RWPE2 (cell line): ENCODE measurements around the gene RHCE.
"Not testable (repeated sequence)": the region's sequence is repeated elsewhere in the genome, so short reads cannot be mapped to it uniquely, and the experiment has no call there.

ENCODE experiments used
- ATAC-seq: fragments of 200-7000 bp; cut with Tn5 transposase; 3 replicates; pipeline ENCODE4 v1.9.1; 2021; ENCODE audit warnings: low read depth
- DNase-seq: peaks from one replicate; pipeline ENCODE4 v3.0.0-alpha.2; 2020; ENCODE audit warnings: low spot score
- H3K27ac ChIP-seq: fragments of 450-650 bp; 2 replicates; pipeline ENCODE4 v1.5.1; 2017; ENCODE audit warnings: mild to moderate bottlenecking; ENCODE audit not compliant: poor library complexity, severe bottlenecking
- H3K27me3 ChIP-seq: fragments of 250-450 bp; sonication (Bioruptor Pico); 2 replicates; pipeline ENCODE4 v1.5.1; 2021; ENCODE audit warnings: mild to moderate bottlenecking, moderate library complexity; ENCODE audit not compliant: insufficient read depth, poor library complexity, severe bottlenecking
- H3K36me3 ChIP-seq: fragments of 250-450 bp; sonication (Bioruptor Pico); 2 replicates; pipeline ENCODE4 v1.5.1; 2020; ENCODE audit warnings: low read depth, mild to moderate bottlenecking, moderate library complexity
- H3K4me1 ChIP-seq: fragments of 250-450 bp; sonication (Bioruptor Pico); 2 replicates; pipeline ENCODE4 v1.5.1; 2021; ENCODE audit warnings: mild to moderate bottlenecking, moderate library complexity; ENCODE audit not compliant: insufficient read depth, poor library complexity, severe bottlenecking
- H3K4me3 ChIP-seq: fragments of 250-450 bp; sonication (Bioruptor Pico); 2 replicates; pipeline ENCODE4 v1.5.1; 2021; ENCODE audit warnings: mild to moderate bottlenecking, moderate library complexity; ENCODE audit not compliant: severe bottlenecking
- H3K9me3 ChIP-seq: fragments of 250-450 bp; sonication (Bioruptor Pico); 2 replicates; pipeline ENCODE4 v1.5.1; 2021; ENCODE audit warnings: mild to moderate bottlenecking, moderate library complexity; ENCODE audit not compliant: severe bottlenecking
- CTCF ChIP-seq: fragments of 450-650 bp; IDR thresholded peaks from one replicate; pipeline ENCODE4 v1.5.1; 2017; ENCODE audit warnings: mild to moderate bottlenecking, moderate library complexity; ENCODE audit not compliant: poor library complexity, severe bottlenecking

The RHCE gene

GRCh38 chr1:25392841-25393240 is 27.8 kb downstream of the RHCE start:
- Histone ChIP-seq H3K36me3 (no peaks in the 10 kb centered on the region), H3K4me3 (no peak overlapping the region), H3K9me3 (no peaks in the 10 kb centered on the region), H3K27ac (no peak overlapping the region), H3K4me1 (no peaks in the 10 kb centered on the region), H3K27me3 (no peaks in the 10 kb centered on the region)
- TF ChIP-seq CTCF = no peak
- ATAC-seq (no peak), DNase-seq (no peak)

DNA sequence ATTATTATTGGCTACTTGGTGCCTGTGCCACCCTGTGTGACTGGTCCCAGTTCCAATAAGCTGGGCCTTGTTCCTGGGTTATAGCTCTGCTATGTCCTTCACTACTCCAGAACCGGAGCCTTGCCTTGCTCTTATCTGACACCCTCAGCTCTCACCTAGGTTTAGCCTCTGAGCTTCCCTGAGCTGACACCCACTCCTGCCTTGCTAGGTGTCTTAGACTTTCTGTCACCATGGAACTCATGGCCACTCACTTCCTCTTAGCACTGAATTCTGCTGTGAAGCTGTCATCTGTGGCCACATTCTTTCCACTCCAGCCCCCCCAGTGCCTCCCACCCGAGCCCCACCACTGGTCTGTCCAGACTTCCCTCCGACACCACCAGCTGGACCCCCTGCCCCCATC is 30.9 kb downstream of the RHCE start:
- H3K9me3 ChIP-seq, H3K4me1 ChIP-seq, ATAC-seq, DNase-seq, H3K27ac ChIP-seq, H3K36me3 ChIP-seq, H3K4me3 ChIP-seq, H3K27me3 ChIP-seq: not testable (repeated sequence)

GRCh38 chr1:25388691-25389090 is 31.9 kb downstream of the RHCE start:
- not testable (repeated sequence) for H3K27me3 ChIP-seq, H3K27ac ChIP-seq, H3K4me3 ChIP-seq, H3K36me3 ChIP-seq, ATAC-seq, H3K4me1 ChIP-seq, DNase-seq, H3K9me3 ChIP-seq

DNA sequence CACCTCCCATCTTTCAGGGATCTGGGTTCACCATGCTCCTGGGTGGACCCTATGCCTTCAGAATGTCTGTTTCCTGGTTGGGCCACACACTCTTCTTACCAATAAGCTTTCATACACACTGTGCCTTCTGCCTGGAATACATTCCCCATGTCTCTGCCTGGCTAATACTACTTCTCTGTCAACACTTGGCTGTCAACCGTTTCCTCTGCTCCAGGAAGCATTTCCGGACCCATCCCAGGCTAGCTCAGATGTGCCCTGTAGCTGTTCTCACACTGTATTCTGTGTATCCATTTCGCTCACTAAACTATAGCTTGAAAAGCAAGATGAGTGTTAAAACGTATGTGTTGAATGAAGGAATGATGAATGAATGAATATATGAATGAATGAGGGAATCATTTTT is 33.5 kb downstream of the RHCE start:
- not testable (repeated sequence) for DNase-seq, H3K9me3 ChIP-seq, H3K4me3 ChIP-seq, H3K4me1 ChIP-seq, H3K36me3 ChIP-seq, H3K27me3 ChIP-seq, H3K27ac ChIP-seq, ATAC-seq

DNA sequence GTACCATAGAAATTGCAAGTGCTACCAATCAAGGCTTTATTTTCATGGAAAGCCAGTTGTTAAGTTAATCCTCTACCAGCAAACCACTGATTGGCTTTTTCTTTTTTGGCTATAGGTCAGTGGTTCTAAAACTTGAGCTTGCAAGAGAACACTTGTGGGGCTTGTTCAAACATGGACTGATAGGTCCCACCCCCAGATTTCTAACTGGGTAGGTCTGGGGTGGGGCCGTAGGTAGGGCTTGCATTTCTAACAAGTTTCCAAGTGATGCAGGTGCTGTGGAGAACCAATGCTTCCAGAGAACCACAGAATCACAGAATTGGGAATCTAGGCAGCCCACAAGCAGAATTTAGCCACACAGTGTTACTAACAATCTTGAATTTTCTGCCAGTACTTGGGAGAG is 36.8 kb downstream of the RHCE start:
- not testable (repeated sequence) for H3K27me3 ChIP-seq, H3K27ac ChIP-seq, H3K36me3 ChIP-seq, H3K4me3 ChIP-seq, DNase-seq, ATAC-seq, H3K4me1 ChIP-seq, H3K9me3 ChIP-seq

GRCh38 chr1:25383090-25383489 is 37.5 kb downstream of the RHCE start:
- not testable (repeated sequence) for ATAC-seq, H3K27ac ChIP-seq, H3K27me3 ChIP-seq, H3K9me3 ChIP-seq, H3K4me1 ChIP-seq, DNase-seq, H3K4me3 ChIP-seq, H3K36me3 ChIP-seq

GRCh38 chr1:25382543-25382942 is 38.1 kb downstream of the RHCE start:
- not testable (repeated sequence) for H3K36me3 ChIP-seq, H3K9me3 ChIP-seq, H3K27ac ChIP-seq, ATAC-seq, H3K27me3 ChIP-seq, DNase-seq, H3K4me1 ChIP-seq, H3K4me3 ChIP-seq

- H3K4me1 ChIP-seq, H3K27ac ChIP-seq, H3K36me3 ChIP-seq, H3K9me3 ChIP-seq, H3K27me3 ChIP-seq, H3K4me3 ChIP-seq, DNase-seq, ATAC-seq: not testable (repeated sequence)
Observed at GRCh38 chr1:25378367-25378766, 42.3 kb downstream of the RHCE start.

- not testable (repeated sequence) for H3K27me3 ChIP-seq, H3K36me3 ChIP-seq, DNase-seq, H3K4me1 ChIP-seq, H3K4me3 ChIP-seq, H3K9me3 ChIP-seq
- peak overlapping the region; percentile 52 for H3K27ac ChIP-seq
- ATAC-seq = peak; percentile 83
Observed at GRCh38 chr1:25371757-25372156, 48.9 kb downstream of the RHCE start.

DNA sequence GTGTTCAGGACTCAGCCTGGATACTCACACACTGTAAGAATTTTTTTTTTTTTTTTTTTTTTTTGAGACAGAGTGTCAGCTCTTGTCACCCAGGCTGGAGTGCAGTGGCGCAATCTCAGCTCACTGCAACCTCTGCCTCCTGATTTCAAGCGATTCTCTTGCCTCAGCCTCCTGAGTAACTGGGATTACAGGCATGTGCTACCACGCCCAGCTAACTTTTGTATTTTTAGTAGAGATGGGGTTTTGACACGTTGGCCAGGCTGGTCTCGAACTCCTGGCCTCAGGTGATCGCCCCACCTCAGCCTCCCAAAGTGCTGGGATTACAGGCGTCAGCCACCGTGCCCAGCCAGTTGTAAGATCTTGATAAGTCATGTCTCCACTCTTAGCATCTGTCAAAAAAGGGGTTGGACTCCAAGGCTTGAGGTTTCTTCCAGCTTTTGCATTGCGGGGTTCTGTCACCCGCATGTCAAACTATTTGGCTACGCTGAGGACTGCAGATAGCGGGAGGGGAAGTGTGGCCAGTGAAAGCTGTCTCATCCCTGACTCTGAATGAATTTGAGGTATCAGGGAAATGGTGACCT is 50.8 kb downstream of the RHCE start:
- not testable (repeated sequence) for DNase-seq, H3K27ac ChIP-seq, H3K27me3 ChIP-seq, H3K36me3 ChIP-seq, H3K4me1 ChIP-seq, H3K9me3 ChIP-seq, H3K4me3 ChIP-seq, ATAC-seq
